Stomach smooth muscle (tissue), 2 donors: ENCODE results near the gene GPANK1.

Experiments used
- H3K27ac ChIP-seq: one replicate; pipeline ENCODE4 v1.7.0; 2013; ENCODE audit warnings: mild to moderate bottlenecking, low read length, inconsistent platforms
- H3K27me3 ChIP-seq, 2 donors: one replicate each; pipeline ENCODE4 v1.7.0; 2013; ENCODE audit warnings: low read length in 2 of 2; ENCODE audit not compliant: insufficient read depth in 2 of 2, control insufficient read depth in 1 of 2
- H3K36me3 ChIP-seq, 2 donors: one replicate each; pipeline ENCODE4 v1.7.0; 2013; ENCODE audit warnings: low read length in 2 of 2; ENCODE audit not compliant: control insufficient read depth in 2 of 2, insufficient read depth in 2 of 2
- H3K4me1 ChIP-seq: one replicate; pipeline ENCODE4 v1.7.0; 2013; ENCODE audit warnings: low read length; ENCODE audit not compliant: control insufficient read depth, insufficient read depth
- H3K4me3 ChIP-seq, 2 donors: one replicate each; pipeline ENCODE4 v1.7.0; 2013; ENCODE audit warnings: low read length in 2 of 2
- H3K9ac ChIP-seq, 2 donors: one replicate each; pipeline ENCODE4 v1.7.0; 2013; ENCODE audit warnings: low read length in 2 of 2, mild to moderate bottlenecking in 1 of 2
- H3K9me3 ChIP-seq, 2 donors: one replicate each; pipeline ENCODE4 v1.7.0; 2013; ENCODE audit warnings: low read length in 2 of 2; ENCODE audit not compliant: control insufficient read depth in 2 of 2
- donor health status: healthy.
- donor health status: Pancreatic carcinoma.

Gene GPANK1

DNA sequence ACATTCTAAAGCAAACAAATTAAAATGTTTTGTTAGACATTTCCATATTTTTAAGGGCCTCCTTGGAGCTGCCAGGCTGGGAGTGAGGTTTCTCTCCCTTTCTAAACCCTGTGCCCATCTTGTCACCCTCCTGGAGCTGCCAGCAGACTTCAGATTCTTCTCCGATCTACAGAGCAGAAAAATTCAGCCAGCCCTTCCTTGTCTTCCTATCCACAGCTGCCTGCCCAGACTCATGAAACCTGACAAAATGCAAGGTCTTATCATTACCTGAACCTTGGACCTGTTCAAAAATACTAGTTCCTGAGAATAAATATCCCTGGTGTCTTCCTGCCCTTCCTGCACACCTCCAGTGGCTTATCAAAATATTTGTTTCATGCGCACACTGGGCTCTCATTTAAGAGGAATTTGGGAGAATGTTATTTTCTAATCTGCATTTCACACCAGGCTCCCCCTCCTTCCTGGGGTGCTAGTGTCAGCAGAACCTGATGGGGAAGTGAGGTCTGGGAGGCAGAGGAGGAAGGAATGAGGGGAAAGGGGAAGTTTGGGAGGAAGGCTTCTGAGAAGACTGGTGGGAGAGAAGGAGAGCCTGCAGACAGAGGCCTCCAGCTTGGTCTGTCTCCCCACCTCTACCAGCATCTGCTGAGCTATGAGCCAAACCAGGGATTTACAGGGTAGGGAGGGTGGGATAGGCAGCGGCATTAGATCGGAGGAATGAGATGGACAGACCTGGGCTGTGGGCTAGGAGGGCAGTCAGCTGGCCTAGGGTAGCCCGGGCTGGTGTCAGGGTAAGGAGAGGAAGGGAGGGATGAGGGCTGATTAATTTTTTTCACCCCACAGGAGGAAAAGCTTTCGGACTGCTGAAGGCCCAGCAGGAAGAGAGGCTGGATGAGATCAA, 49.9 kb downstream of the GPANK1 start, which contains the start of gene AIF1:
Gene AIF1 (plus strand): TSS at position 551 of the 895 bp plus-strand sequence. CDS start 96 bp downstream, at position 647.
- peak within 1 kb of the TSS in 1 of 2 donors; percentile 5 for H3K9ac ChIP-seq
- H3K9me3 ChIP-seq, result no peaks in the 10 kb centered on the region
- H3K27me3 ChIP-seq, result no peaks in the 10 kb centered on the region
- H3K27ac ChIP-seq, result no peak within 1 kb of the TSS
- no peak within 1 kb of the TSS for H3K4me3 ChIP-seq
- H3K4me1 ChIP-seq, result no peaks in the 10 kb centered on the region
- H3K36me3 ChIP-seq, result no peaks in the 10 kb centered on the region

DNA sequence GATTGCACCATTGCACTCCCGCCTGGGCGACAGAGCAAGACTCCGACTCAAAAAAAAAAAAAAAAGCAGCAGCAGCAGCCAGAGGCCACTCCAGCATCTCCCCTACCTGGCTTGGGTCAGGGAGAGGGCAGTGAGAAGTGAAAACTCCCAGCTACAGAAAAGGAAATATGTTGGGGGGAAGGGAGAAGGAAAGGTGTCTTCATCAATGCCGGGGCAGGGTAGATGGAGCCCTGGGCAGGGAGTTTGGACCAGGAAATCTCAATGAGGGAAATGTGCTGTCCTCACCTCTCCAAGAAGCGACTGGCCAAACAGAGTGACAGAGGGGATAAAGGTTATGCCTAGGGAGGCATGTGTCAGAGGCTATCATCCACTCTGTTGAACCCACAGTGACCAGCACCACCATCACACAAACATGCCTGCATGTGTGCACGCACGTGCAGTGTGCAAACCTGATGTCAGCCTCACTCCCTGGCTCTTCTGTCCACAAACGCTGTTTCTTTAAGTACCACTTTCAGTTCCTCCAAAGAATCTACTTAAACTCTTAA, 50.6 kb downstream of the GPANK1 start:
- H3K4me1 ChIP-seq, result no peaks in the 10 kb centered on the region
- H3K36me3 ChIP-seq, result no peaks in the 10 kb centered on the region
- no peak overlapping the region for H3K27ac ChIP-seq
- no peaks in the 10 kb centered on the region for H3K27me3 ChIP-seq
- H3K9me3 ChIP-seq, result no peaks in the 10 kb centered on the region
- no peak overlapping the region for H3K4me3 ChIP-seq
- H3K9ac ChIP-seq, result no peak overlapping the region
